Measurements from ENCODE around the gene NTRK3. TPM values are rescaled to one million over a fixed set of nuclear protein-coding genes. Genes with fewer than 3 reads are reported as not detected.

NTRK3 gene
- total RNA-seq, 2 experiments from 2014 or later: not detected

- ATAC-seq (no peak), DNase-seq (no peak)
- CTCF ChIA-PET: no interaction called here
- H3K27ac Mint-ChIP-seq: no peak overlapping the region
- no peaks in the 10 kb centered on the region for H3K36me3 Mint-ChIP-seq (ENCODE audit: low read depth)
- no peaks in the 10 kb centered on the region for H3K9me3 Mint-ChIP-seq
- no peak overlapping the region for H3K4me3 Mint-ChIP-seq
- peaks cover 2% of the 10 kb centered on the region for H3K27me3 Mint-ChIP-seq
- TF ChIP-seq, protein P1, sequence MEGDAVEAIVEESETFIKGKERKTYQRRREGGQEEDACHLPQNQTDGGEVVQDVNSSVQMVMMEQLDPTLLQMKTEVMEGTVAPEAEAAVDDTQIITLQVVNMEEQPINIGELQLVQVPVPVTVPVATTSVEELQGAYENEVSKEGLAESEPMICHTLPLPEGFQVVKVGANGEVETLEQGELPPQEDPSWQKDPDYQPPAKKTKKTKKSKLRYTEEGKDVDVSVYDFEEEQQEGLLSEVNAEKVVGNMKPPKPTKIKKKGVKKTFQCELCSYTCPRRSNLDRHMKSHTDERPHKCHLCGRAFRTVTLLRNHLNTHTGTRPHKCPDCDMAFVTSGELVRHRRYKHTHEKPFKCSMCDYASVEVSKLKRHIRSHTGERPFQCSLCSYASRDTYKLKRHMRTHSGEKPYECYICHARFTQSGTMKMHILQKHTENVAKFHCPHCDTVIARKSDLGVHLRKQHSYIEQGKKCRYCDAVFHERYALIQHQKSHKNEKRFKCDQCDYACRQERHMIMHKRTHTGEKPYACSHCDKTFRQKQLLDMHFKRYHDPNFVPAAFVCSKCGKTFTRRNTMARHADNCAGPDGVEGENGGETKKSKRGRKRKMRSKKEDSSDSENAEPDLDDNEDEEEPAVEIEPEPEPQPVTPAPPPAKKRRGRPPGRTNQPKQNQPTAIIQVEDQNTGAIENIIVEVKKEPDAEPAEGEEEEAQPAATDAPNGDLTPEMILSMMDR (IDR thresholded peaks at IDR 0.05): no peak
- H3K4me1 Mint-ChIP-seq (ENCODE audit: low read depth): no peaks in the 10 kb centered on the region
- intact Hi-C loops (cut with micrococcal nuclease): no loop called here
- POLR2A ChIA-PET: no interaction called here
These were observed 122.7 kb downstream of the NTRK3 start for GRCh38 chr15:88133795-88134194.

- ChIA-PET CTCF (no interaction called here), POLR2A (no interaction called here)
- ATAC-seq (no peak), DNase-seq (no peak)
- Mint-ChIP-seq H3K9me3 (no peaks in the 10 kb centered on the region), H3K27me3 (no peaks in the 10 kb centered on the region), H3K4me3 (no peak overlapping the region), H3K4me1 (ENCODE audit: low read depth) (no peaks in the 10 kb centered on the region), H3K27ac (no peak overlapping the region), H3K36me3 (ENCODE audit: low read depth) (no peaks in the 10 kb centered on the region)
- TF ChIP-seq, protein P1 (IDR thresholded peaks at IDR 0.05): no peak
- intact Hi-C loops (cut with micrococcal nuclease): no loop called here
These were observed 124.0 kb downstream of the NTRK3 start for GRCh38 chr15:88132499-88132898.

- intact Hi-C loops (cut with micrococcal nuclease): no loop called here
- ATAC-seq (no peak), DNase-seq (peak; percentile 1)
- Mint-ChIP-seq H3K27ac (no peak overlapping the region), H3K9me3 (no peaks in the 10 kb centered on the region), H3K4me1 (ENCODE audit: low read depth) (no peaks in the 10 kb centered on the region), H3K36me3 (ENCODE audit: low read depth) (no peaks in the 10 kb centered on the region), H3K27me3 (no peaks in the 10 kb centered on the region), H3K4me3 (no peak overlapping the region)
- ChIA-PET CTCF (no interaction called here), POLR2A (no interaction called here)
- TF ChIP-seq, protein P1 (IDR thresholded peaks at IDR 0.05): no peak
These were observed 124.6 kb downstream of the NTRK3 start for GRCh38 chr15:88131937-88132336.

DNA sequence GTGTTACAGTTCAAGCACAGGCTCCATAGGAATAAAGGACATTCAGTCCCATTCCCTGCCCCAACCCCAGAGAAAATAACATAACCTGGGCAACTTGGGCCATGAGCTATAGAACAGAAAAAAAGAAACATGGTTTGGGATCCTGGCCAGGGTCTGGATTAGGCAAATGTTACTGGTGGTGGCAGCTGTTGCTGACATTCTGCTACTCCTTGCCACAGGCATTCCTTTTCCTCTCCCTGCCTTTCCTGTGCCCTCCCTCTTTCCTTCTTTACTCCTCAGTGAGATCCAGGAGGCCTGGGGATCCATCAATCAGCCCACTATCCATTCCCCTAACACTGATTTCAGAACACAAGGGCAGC, 129.1 kb downstream of the NTRK3 start:
- ChIA-PET POLR2A (no interaction called here), CTCF (no interaction called here)
- intact Hi-C loops (cut with micrococcal nuclease): no loop called here
- H3K27ac Mint-ChIP-seq: no peak overlapping the region
- DNase-seq: no peak
- ATAC-seq: no peak
- no peaks in the 10 kb centered on the region for H3K4me1 Mint-ChIP-seq (ENCODE audit: low read depth)
- H3K36me3 Mint-ChIP-seq (ENCODE audit: low read depth): no peaks in the 10 kb centered on the region
- H3K4me3 Mint-ChIP-seq: no peak overlapping the region
- H3K9me3 Mint-ChIP-seq: no peaks in the 10 kb centered on the region
- TF ChIP-seq, protein P1 (IDR thresholded peaks at IDR 0.05): no peak
- peaks cover 2% of the 10 kb centered on the region for H3K27me3 Mint-ChIP-seq

DNA sequence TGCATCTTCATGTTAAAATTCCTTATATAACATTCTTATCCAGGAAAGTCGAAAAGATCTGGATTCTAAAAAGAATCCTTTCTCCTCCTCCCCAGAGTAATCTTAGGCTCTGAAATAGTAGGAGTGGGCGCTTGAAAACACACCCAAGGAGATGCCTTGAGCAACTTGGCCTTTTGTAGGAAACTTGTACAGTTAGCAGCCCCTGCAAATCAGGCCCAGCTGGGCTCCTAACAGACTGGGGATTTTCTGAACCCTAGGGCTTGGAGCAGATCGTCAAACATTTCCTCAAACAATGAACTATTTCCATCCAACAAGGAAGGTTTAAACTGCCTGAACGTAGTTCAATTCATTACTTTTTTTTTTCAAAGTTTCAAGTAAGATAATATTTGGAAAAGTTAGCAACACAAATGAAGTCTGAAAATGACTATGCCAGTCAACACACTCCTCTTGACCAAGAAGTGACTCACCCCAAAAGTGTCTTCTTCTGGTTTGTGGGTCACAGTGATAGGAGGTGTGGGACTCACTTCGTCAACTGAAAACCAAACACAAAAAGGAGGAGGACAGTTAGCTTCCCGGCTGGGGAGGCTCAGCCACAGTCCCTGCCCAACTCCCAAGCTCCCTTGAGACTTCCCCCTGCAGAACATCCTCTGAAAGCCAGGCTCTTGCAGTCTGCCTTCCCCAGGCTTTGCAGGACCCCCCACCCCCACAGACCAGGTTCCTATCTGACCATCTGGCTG, 129.7 kb downstream of the NTRK3 start:
- Mint-ChIP-seq H3K4me1 (ENCODE audit: low read depth) (no peaks in the 10 kb centered on the region), H3K9me3 (no peaks in the 10 kb centered on the region), H3K27me3 (peaks cover 2% of the 10 kb centered on the region), H3K4me3 (no peak overlapping the region), H3K27ac (no peak overlapping the region), H3K36me3 (ENCODE audit: low read depth) (no peaks in the 10 kb centered on the region)
- ATAC-seq (no peak), DNase-seq (no peak)
- CTCF ChIA-PET: no interaction called here
- TF ChIP-seq, protein P1 (IDR thresholded peaks at IDR 0.05): no peak
- intact Hi-C loops (cut with micrococcal nuclease): no loop called here
- POLR2A ChIA-PET: no interaction called here
